ENCODE data around the gene EN1. TPM values are rescaled to one million over a fixed set of nuclear protein-coding genes. Genes with fewer than 3 reads are reported as not detected.

The EN1 gene
- total and polyA plus RNA-seq, 2 donors (not counting 3 experiments of a cell fraction or from before 2014, with no cell fraction given): not detected

DNA sequence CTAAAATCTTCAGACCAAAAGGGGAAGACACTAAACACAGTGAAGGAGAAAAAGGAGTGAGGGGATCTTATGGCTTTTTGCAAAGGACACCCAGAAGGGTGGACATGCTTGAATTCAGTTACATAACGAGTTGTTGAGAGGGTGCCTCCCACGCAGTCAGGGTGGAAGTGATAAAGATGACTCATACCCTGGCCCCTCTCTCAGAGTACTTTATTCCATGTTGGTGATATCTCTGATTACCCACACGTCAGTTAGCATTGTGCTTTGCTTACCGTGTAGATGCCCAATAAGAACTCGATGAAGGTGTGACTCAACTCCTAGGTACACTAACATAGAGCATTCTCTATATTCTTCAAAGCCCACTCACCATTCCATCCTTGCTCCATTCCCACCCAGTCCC, 44.4 kb downstream of the EN1 start:
- Histone ChIP-seq H3K9me1 (replicated peaks; ENCODE audit: control insufficient read depth, extremely low read depth, insufficient read depth, low read length) (no peaks in the 10 kb centered on the region), H3K4me3 (replicated peaks in 1 of 3; ENCODE audit: insufficient read depth in 1 of 3, low read depth in 1 of 3, low read length in 3 of 3) (no peak overlapping the region), H3K79me2 (ENCODE audit: control insufficient read depth, insufficient read depth, low read length) (no peaks in the 10 kb centered on the region), H4K20me1 (replicated peaks; ENCODE audit: control insufficient read depth, extremely low read depth, insufficient read depth, low read length) (no peaks in the 10 kb centered on the region), H3K9ac (replicated peaks; ENCODE audit: extremely low read depth, insufficient read depth, low read length) (no peak overlapping the region), H3K36me3 (ENCODE audit: control insufficient read depth in 2 of 2, extremely low read depth in 1 of 2, insufficient read depth in 2 of 2, low read length in 2 of 2) (no peaks in the 10 kb centered on the region), H2AFZ (ENCODE audit: low read depth, low read length) (no peak overlapping the region), H3K4me2 (ENCODE audit: insufficient read depth, low read length) (no peak overlapping the region), H3K9me3 (replicated peaks; ENCODE audit: control insufficient read depth, insufficient read depth, low read length) (no peaks in the 10 kb centered on the region), H3K27me3 (ENCODE audit: control insufficient read depth in 2 of 2, insufficient read depth in 2 of 2, low read length in 2 of 2) (peaks cover 0 to 4% of the 10 kb centered on the region in 2 experiments), H3K27ac (ENCODE audit: insufficient read depth, low read depth, low read length) (no peak overlapping the region), H3K4me1 (ENCODE audit: control insufficient read depth, extremely low read depth, insufficient read depth, low read length) (no peaks in the 10 kb centered on the region)
- DNase-seq (ENCODE audit: low read depth, low spot score): no peak
- CTCF ChIA-PET: no interaction called here
- BruUV-seq (replicated peaks): no TSS peak
- dilution Hi-C loops (cut with MboI; ENCODE audit: extremely low pct_ligation_motif_present, low sequenced_read_pairs) (no loop called here), intact Hi-C loops (cut with micrococcal nuclease) (no loop called here)
- FAIRE-seq: no peak
- TF ChIP-seq JUN (IDR thresholded peaks at IDR 0.05; ENCODE audit: borderline replicate concordance, insufficient read depth, insufficient read length, low read depth) (no peak), FOS (IDR thresholded peaks at IDR 0.05; ENCODE audit: borderline replicate concordance, insufficient read depth, low read length) (no peak), GATA2 (IDR thresholded peaks at IDR 0.05; ENCODE audit: insufficient read depth, insufficient read length, low read depth, low read length) (no peak), MYC (IDR thresholded peaks at IDR 0.05; ENCODE audit: low read depth, low read length) (no peak), EZH2 (IDR thresholded peaks at IDR 0.05; ENCODE audit: borderline replicate concordance, low read depth, low read length, severe bottlenecking) (no peak), POLR2A (IDR thresholded peaks at IDR 0.05; ENCODE audit: low read depth, low read length) (no peak)
- TF ChIP-seq, protein P1, sequence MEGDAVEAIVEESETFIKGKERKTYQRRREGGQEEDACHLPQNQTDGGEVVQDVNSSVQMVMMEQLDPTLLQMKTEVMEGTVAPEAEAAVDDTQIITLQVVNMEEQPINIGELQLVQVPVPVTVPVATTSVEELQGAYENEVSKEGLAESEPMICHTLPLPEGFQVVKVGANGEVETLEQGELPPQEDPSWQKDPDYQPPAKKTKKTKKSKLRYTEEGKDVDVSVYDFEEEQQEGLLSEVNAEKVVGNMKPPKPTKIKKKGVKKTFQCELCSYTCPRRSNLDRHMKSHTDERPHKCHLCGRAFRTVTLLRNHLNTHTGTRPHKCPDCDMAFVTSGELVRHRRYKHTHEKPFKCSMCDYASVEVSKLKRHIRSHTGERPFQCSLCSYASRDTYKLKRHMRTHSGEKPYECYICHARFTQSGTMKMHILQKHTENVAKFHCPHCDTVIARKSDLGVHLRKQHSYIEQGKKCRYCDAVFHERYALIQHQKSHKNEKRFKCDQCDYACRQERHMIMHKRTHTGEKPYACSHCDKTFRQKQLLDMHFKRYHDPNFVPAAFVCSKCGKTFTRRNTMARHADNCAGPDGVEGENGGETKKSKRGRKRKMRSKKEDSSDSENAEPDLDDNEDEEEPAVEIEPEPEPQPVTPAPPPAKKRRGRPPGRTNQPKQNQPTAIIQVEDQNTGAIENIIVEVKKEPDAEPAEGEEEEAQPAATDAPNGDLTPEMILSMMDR (IDR thresholded peaks at IDR 0.05; ENCODE audit: extremely low read depth in 1 of 2, insufficient read depth in 1 of 2, low read depth in 1 of 2, low read length in 2 of 2): no peak
- POLR2A ChIA-PET: no interaction called here

DNA sequence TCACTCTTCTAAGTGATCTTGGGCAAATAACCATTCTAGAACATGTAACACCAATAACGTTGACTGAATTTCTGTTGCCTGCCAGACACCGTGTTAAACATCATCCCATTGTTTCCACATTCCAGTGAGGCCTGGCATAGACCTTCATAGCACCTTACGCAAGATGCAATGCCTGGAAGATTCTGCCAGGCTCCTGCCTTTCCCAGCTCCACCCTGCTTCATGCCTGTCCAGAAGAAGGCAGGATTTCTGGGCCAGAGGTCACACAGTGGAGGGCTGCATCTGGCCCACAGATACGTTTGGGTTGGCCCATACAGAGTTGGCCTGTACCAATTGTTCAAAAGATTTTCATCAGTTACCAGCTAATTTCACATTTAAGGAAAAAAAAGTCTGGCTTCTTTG, 46.3 kb downstream of the EN1 start:
- H3K4me3 ChIP-seq (replicated peaks in 1 of 3; ENCODE audit: insufficient read depth in 1 of 3, low read depth in 1 of 3, low read length in 3 of 3): no peak overlapping the region
- no peaks in the 10 kb centered on the region for H3K27me3 ChIP-seq (ENCODE audit: control insufficient read depth in 2 of 2, insufficient read depth in 2 of 2, low read length in 2 of 2)
- no peak overlapping the region for H3K27ac ChIP-seq (ENCODE audit: insufficient read depth, low read depth, low read length)
- H3K4me1 ChIP-seq (ENCODE audit: control insufficient read depth, extremely low read depth, insufficient read depth, low read length): no peaks in the 10 kb centered on the region
- CTCF ChIA-PET: no interaction called here
- no peaks in the 10 kb centered on the region for H3K9me3 ChIP-seq (replicated peaks; ENCODE audit: control insufficient read depth, insufficient read depth, low read length)
- TF ChIP-seq, protein P1 (IDR thresholded peaks at IDR 0.05; ENCODE audit: extremely low read depth in 1 of 2, insufficient read depth in 1 of 2, low read depth in 1 of 2, low read length in 2 of 2): no peak
- no peak for TF ChIP-seq MYC (IDR thresholded peaks at IDR 0.05; ENCODE audit: low read depth, low read length)
- TF ChIP-seq GATA2 (IDR thresholded peaks at IDR 0.05; ENCODE audit: insufficient read depth, insufficient read length, low read depth, low read length): no peak
- no peak for TF ChIP-seq POLR2A (IDR thresholded peaks at IDR 0.05; ENCODE audit: low read depth, low read length)
- TF ChIP-seq EZH2 (IDR thresholded peaks at IDR 0.05; ENCODE audit: borderline replicate concordance, low read depth, low read length, severe bottlenecking): no peak
- TF ChIP-seq POLR2AphosphoS5 (IDR thresholded peaks at IDR 0.05; ENCODE audit: insufficient read depth, low read depth, low read length): no peak
- TF ChIP-seq JUN (IDR thresholded peaks at IDR 0.05; ENCODE audit: borderline replicate concordance, insufficient read depth, insufficient read length, low read depth): no peak
- TF ChIP-seq, protein P2, sequence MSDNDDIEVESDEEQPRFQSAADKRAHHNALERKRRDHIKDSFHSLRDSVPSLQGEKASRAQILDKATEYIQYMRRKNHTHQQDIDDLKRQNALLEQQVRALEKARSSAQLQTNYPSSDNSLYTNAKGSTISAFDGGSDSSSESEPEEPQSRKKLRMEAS (IDR thresholded peaks at IDR 0.05; ENCODE audit: insufficient read depth, insufficient read length): no peak
- no peak for TF ChIP-seq FOS (IDR thresholded peaks at IDR 0.05; ENCODE audit: borderline replicate concordance, insufficient read depth, low read length)
- H3K4me2 ChIP-seq (ENCODE audit: insufficient read depth, low read length): no peak overlapping the region
- no peak for FAIRE-seq
- no peak for DNase-seq (ENCODE audit: low read depth, low spot score)
- BruUV-seq (replicated peaks): no TSS peak
- no peak overlapping the region for H3K9ac ChIP-seq (replicated peaks; ENCODE audit: extremely low read depth, insufficient read depth, low read length)
- dilution Hi-C loops (cut with MboI; ENCODE audit: extremely low pct_ligation_motif_present, low sequenced_read_pairs): no loop called here
- POLR2A ChIA-PET: no interaction called here
- intact Hi-C loops (cut with micrococcal nuclease): no loop called here
- no peaks in the 10 kb centered on the region for H3K9me1 ChIP-seq (replicated peaks; ENCODE audit: control insufficient read depth, extremely low read depth, insufficient read depth, low read length)
- no peaks in the 10 kb centered on the region for H3K36me3 ChIP-seq (ENCODE audit: control insufficient read depth in 2 of 2, extremely low read depth in 1 of 2, insufficient read depth in 2 of 2, low read length in 2 of 2)
- no peaks in the 10 kb centered on the region for H4K20me1 ChIP-seq (replicated peaks; ENCODE audit: control insufficient read depth, extremely low read depth, insufficient read depth, low read length)
- H2AFZ ChIP-seq (ENCODE audit: low read depth, low read length): no peak overlapping the region
- H3K79me2 ChIP-seq (ENCODE audit: control insufficient read depth, insufficient read depth, low read length): no peaks in the 10 kb centered on the region

All from endothelial cell of umbilical vein (primary cell).